Ishikawa (cell line): ENCODE data around the gene TPST2.

Experiments
- CEBPB ChIP-seq: IDR thresholded peaks from 2 replicates; pipeline ENCODE4 v1.6.1; 2012
- CREB1 ChIP-seq: IDR thresholded peaks from 2 replicates; pipeline ENCODE4 v1.6.1; 2012; ENCODE audit warnings: low read depth
- EGR1 ChIP-seq: IDR thresholded peaks from 2 replicates; pipeline ENCODE4 v1.6.1; 2012
- EP300 ChIP-seq: IDR thresholded peaks from 2 replicates; pipeline ENCODE4 v1.6.1; 2012; ENCODE audit warnings: borderline replicate concordance
- FOXM1 ChIP-seq: IDR thresholded peaks from 2 replicates; pipeline ENCODE4 v1.6.1; 2012; ENCODE audit warnings: low read depth, borderline replicate concordance
- NFIC ChIP-seq: IDR thresholded peaks from 2 replicates; pipeline ENCODE4 v1.6.1; 2012
- RAD21 ChIP-seq: IDR thresholded peaks from 2 replicates; pipeline ENCODE4 v1.6.1; 2012; ENCODE audit warnings: low read depth
- TAF1 ChIP-seq: IDR thresholded peaks from 2 replicates; pipeline ENCODE4 v1.6.1; 2012; ENCODE audit warnings: low read depth, mild to moderate bottlenecking
- TCF12 ChIP-seq: IDR thresholded peaks from 2 replicates; pipeline ENCODE4 v1.6.1; 2012; ENCODE audit warnings: low read depth
- TEAD4 ChIP-seq: IDR thresholded peaks from 2 replicates; pipeline ENCODE4 v1.6.1; 2012
- YY1 ChIP-seq: IDR thresholded peaks from 2 replicates; pipeline ENCODE4 v1.6.1; 2012; ENCODE audit warnings: low read depth
- ZBTB7A ChIP-seq: IDR thresholded peaks from 2 replicates; pipeline ENCODE4 v1.6.1; 2012; ENCODE audit warnings: low read depth
- TF ChIP-seq, protein P1 (sequence below): IDR thresholded peaks from 2 replicates; pipeline ENCODE4 v1.6.1; 2012
- TF ChIP-seq, protein P2 (sequence below): IDR thresholded peaks from 2 replicates; pipeline ENCODE4 v1.6.1; 2012
- TF ChIP-seq, protein P3 (sequence below): IDR thresholded peaks from 2 replicates; pipeline ENCODE4 v1.6.1; 2012; ENCODE audit warnings: low read depth, mild to moderate bottlenecking

The TPST2 gene

DNA sequence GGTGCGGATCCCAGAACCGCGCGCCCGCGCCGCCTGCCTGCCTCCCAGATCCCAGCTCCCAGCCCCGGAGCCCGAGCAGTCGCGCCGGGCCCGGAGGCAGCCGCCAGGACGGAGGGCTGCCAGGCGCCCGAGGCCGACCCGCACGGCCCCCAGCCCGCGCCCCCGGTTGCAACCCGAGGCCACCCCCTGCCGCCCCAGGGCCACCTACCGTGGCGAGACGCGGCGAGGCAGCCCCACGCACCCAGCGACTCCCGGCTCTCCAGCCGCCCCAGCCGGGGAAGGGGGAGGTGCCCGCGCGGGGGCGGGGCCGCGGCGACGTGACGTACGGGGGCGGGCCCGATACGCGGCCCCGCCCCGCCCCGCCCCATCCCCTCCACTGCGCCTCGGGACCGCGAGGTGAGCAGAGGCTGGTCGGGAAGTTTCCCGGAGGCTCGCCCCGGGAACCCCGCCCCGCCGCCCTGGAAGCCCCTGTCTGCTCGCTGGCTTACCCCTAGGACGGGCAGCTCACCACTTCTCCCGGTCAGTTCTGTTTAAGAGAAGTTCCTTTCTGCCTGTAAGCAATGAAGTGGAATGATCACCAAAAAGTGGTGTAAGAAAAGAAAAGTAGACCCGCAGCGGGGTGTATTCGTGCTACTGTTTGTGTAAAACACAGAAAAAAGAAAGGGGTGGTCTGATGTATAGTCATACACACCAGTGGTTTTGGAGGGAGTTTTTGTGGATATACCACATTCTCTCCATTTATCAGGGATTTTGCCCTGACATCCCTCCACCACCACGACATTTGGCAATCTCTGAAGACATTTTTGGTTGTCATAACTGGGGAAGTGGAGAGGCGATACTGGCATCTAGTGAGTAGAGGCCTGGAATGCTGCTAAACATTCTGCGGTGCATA is at the start of gene TPST2:
Gene TPST2 (minus strand): TSS at position 288 of the 892 bp plus-strand sequence. CDS start 48,502 bp downstream, outside the sequence.
- TF ChIP-seq TEAD4 (no peak), RAD21 (no peak), ZBTB7A (no peak), TAF1 (peak; percentile 30; the same call in 1 of the 2 replicates), NFIC (no peak), FOXM1 (no peak), TCF12 (peak; percentile 25; the same call in 1 of the 2 replicates)
- TF ChIP-seq, protein P1, sequence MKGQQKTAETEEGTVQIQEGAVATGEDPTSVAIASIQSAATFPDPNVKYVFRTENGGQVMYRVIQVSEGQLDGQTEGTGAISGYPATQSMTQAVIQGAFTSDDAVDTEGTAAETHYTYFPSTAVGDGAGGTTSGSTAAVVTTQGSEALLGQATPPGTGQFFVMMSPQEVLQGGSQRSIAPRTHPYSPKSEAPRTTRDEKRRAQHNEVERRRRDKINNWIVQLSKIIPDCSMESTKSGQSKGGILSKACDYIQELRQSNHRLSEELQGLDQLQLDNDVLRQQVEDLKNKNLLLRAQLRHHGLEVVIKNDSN = no peak

DNA sequence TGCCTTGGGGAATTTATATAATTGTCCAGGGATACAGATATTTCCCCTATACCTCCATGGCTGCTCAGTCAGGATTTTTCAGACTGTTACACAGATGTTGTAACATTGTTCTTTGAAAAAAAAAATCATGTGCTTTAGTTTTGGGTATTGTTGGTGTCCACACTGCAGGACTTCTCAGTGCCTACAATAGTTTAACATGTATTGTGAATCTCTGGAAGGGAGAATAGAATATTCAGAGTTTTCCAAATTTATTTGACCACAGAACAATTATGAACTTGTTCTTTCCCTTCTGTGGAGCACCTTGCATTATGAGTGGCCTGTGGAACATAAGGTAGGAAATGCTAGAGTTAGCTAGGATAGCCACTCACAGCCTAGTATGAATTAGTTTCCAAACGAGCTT is 46.4 kb upstream of the TPST2 start:
- no peak for TF ChIP-seq ZBTB7A
- TF ChIP-seq YY1 = no peak
- no peak for TF ChIP-seq NFIC
- no peak for TF ChIP-seq FOXM1
- no peak for TF ChIP-seq CEBPB
- no peak for TF ChIP-seq EP300
- TF ChIP-seq TAF1 = no peak
- no peak for TF ChIP-seq TCF12
- TF ChIP-seq, protein P1 = no peak
- TF ChIP-seq, protein P2, sequence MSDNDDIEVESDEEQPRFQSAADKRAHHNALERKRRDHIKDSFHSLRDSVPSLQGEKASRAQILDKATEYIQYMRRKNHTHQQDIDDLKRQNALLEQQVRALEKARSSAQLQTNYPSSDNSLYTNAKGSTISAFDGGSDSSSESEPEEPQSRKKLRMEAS = no peak
- TF ChIP-seq EGR1 = no peak
- no peak for TF ChIP-seq CREB1
- TF ChIP-seq, protein P3, sequence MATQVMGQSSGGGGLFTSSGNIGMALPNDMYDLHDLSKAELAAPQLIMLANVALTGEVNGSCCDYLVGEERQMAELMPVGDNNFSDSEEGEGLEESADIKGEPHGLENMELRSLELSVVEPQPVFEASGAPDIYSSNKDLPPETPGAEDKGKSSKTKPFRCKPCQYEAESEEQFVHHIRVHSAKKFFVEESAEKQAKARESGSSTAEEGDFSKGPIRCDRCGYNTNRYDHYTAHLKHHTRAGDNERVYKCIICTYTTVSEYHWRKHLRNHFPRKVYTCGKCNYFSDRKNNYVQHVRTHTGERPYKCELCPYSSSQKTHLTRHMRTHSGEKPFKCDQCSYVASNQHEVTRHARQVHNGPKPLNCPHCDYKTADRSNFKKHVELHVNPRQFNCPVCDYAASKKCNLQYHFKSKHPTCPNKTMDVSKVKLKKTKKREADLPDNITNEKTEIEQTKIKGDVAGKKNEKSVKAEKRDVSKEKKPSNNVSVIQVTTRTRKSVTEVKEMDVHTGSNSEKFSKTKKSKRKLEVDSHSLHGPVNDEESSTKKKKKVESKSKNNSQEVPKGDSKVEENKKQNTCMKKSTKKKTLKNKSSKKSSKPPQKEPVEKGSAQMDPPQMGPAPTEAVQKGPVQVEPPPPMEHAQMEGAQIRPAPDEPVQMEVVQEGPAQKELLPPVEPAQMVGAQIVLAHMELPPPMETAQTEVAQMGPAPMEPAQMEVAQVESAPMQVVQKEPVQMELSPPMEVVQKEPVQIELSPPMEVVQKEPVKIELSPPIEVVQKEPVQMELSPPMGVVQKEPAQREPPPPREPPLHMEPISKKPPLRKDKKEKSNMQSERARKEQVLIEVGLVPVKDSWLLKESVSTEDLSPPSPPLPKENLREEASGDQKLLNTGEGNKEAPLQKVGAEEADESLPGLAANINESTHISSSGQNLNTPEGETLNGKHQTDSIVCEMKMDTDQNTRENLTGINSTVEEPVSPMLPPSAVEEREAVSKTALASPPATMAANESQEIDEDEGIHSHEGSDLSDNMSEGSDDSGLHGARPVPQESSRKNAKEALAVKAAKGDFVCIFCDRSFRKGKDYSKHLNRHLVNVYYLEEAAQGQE = no peak
- TF ChIP-seq TEAD4 = no peak
- no peak for TF ChIP-seq RAD21

DNA sequence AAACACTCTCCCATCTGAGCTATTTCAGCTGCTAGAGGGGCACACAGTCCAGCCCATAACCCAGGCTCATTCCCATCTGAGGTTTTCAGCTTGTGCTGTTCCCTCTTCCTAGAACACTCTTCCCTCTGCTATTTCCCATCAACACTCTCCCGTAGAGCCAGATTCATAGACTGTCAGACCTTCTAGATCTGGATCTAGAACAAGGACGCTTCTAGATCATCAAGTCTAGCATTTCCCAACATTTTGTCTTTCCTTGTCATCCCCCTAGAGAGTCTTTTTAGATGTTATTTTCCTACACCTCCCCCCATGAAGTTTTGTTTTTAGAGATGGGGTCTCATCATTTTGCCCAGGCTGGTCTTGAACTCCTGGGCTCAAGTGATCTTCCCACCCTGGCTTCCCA is 45.2 kb upstream of the TPST2 start:
- TF ChIP-seq, protein P1 = no peak
- TF ChIP-seq CREB1 = no peak
- TF ChIP-seq CEBPB = no peak
- no peak for TF ChIP-seq FOXM1
- no peak for TF ChIP-seq TAF1
- TF ChIP-seq TEAD4 = no peak
- no peak for TF ChIP-seq ZBTB7A
- TF ChIP-seq TCF12 = no peak
- TF ChIP-seq RAD21 = no peak
- no peak for TF ChIP-seq EGR1
- no peak for TF ChIP-seq NFIC
- TF ChIP-seq, protein P2 = no peak
- TF ChIP-seq EP300 = no peak
- TF ChIP-seq YY1 = no peak
- TF ChIP-seq, protein P3 = no peak

DNA sequence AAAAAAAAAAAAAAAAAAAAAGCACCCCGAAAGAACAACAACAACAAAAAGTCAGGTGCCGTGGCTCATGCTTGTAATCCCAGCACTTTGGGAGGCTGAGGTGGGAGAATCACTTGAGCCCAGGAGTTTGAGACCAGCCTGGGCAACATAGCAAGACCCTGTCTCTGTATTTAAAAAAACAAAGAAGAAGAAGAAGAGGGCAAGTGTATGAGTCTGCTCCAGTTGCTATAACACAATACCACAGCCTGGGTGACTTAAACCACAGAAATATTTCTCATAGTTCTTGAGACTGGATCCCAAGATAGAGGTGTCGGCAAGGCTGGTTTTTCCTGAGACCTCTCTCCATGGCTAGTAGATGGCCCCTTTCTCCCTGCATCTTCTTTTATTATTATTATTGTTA is 44.3 kb upstream of the TPST2 start:
- TF ChIP-seq FOXM1 (no peak), EGR1 (no peak), CREB1 (no peak), RAD21 (no peak), NFIC (no peak), ZBTB7A (no peak), TAF1 (no peak), TCF12 (no peak), YY1 (no peak), CEBPB (no peak), EP300 (no peak), TEAD4 (no peak)
- TF ChIP-seq, protein P2 = no peak
- TF ChIP-seq, protein P3 = no peak
- TF ChIP-seq, protein P1 = no peak
